Left lung (tissue), 10 donors: ENCODE measurements around the gene ERBB4. TPM values are rescaled to one million over a fixed set of nuclear protein-coding genes. Genes with fewer than 3 reads are reported as not detected.

Experiments used
- ATAC-seq: fragments of 200-7000 bp; cut with Tn5 transposase; one replicate; pipeline ENCODE4 v1.9.1; 2020; ENCODE audit warnings: moderate library complexity
- DNase-seq, 4 donors: peaks; one replicate each; pipeline ENCODE4 v3.0.0-alpha.2; 2013 to 2020
- H3K27ac ChIP-seq, 2 donors: fragments of 200-600 bp; sonication (generic) in 1 of 2; one replicate each; pipeline versions ENCODE4 v1.5.0 to v1.8.0; 2020 to 2021
- H3K27me3 ChIP-seq, 2 donors: fragments of 200-600 bp; sonication (generic) in 1 of 2; one replicate each; pipeline versions ENCODE4 v1.5.0 to v1.8.0; 2020 to 2021
- H3K36me3 ChIP-seq, 2 donors: fragments of 200-600 bp; sonication (generic) in 1 of 2; one replicate each; pipeline versions ENCODE4 v1.5.0 to v1.8.0; 2020 to 2021
- H3K4me1 ChIP-seq, 2 donors: fragments of 200-600 bp; one replicate each; pipeline ENCODE4 v1.8.0; 2021
- H3K4me3 ChIP-seq, 2 donors: fragments of 200-600 bp; sonication (generic) in 1 of 2; one replicate each; pipeline versions ENCODE4 v1.5.0 to v1.8.0; 2020 to 2021; ENCODE audit warnings: mild to moderate bottlenecking in 1 of 2
- H3K9me3 ChIP-seq, 2 donors: fragments of 200-600 bp; sonication (generic) in 1 of 2; one replicate each; pipeline versions ENCODE4 v1.5.0 to v1.8.0; 2020 to 2021
- CTCF ChIP-seq, 2 donors: fragments of 200-600 bp; sonication (generic) in 1 of 2; IDR thresholded peaks; one replicate each; pipeline versions ENCODE4 v1.5.0 to v1.8.0; 2021; ENCODE audit warnings: antibody characterized with exemption in 2 of 2
- intact Hi-C, 2 donors: fragments of 100-400 bp; cut with DNase I; formaldehyde crosslinking; loops; one replicate each; pipeline versions ENCODE4 v1.11.2 to v1.14.2; 2022
- polyA plus RNA-seq, 6 donors: library from polyadenylated mRNA; unstranded; fragments of 120-200 nt; gene quantifications; one replicate each; pipeline ENCODE4 v1.2.1, GENCODE V29; 2013; ENCODE audit not compliant: insufficient read length in 6 of 6
- total RNA-seq, 2 donors: library from RNA; stranded (reverse); fragmentation: NEBNext Ultra II Directional; extraction: Animal tissue kit (Norgen Biotek cat#: 25700); gene quantifications; one replicate each; pipeline ENCODE4 v1.2.1, GENCODE V29; 2021
- donor health status: DM: no; HTN: yes; CAD: no.
- donor health status: DM: no; HTN: no; CAD: no.

ERBB4 gene
- total and polyA plus RNA-seq, 8 donors = 0.89 to 16.0 (median 1.4) TPM

DNA sequence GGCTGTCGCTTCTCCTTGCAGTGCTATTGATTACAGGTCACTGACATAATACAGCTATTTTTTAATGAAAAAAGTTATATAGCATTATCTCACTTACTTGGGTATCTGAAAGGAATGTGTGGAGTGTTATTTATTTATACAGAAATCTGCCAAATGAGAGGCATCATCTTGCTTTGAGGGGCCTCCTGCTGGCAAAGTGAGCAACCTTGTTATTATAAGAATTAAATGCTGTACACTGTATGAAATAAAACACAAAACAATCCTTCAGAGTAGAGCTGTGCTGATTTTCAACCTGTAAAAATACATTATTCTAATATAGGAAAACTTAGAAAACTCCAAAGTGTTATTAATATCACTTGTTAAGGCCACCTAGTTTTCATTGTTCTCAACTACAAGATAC lies 20.9 kb downstream of the ERBB4 start:
- ATAC-seq (no peak), DNase-seq (no peak)
- Histone ChIP-seq H3K27ac (no peak overlapping the region), H3K27me3 (no peaks in the 10 kb centered on the region), H3K4me3 (no peak overlapping the region), H3K36me3 (no peaks in the 10 kb centered on the region), H3K9me3 (no peaks in the 10 kb centered on the region), H3K4me1 (no peaks in the 10 kb centered on the region)
- intact Hi-C loops = no loop called here
- no peak for TF ChIP-seq CTCF (IDR thresholded peaks at IDR 0.05)

GRCh38 chr2:212505586-212505985 lies 33.0 kb downstream of the ERBB4 start:
- Histone ChIP-seq H3K9me3 (no peaks in the 10 kb centered on the region), H3K27me3 (no peaks in the 10 kb centered on the region), H3K27ac (no peak overlapping the region), H3K4me3 (no peak overlapping the region), H3K36me3 (no peaks in the 10 kb centered on the region), H3K4me1 (no peaks in the 10 kb centered on the region)
- TF ChIP-seq CTCF (IDR thresholded peaks at IDR 0.05) = no peak
- intact Hi-C loops = no loop called here
- DNase-seq (no peak), ATAC-seq (no peak)

- no peaks in the 10 kb centered on the region for H3K36me3 ChIP-seq
- ATAC-seq = no peak
- H3K4me1 ChIP-seq = no peaks in the 10 kb centered on the region
- no peaks in the 10 kb centered on the region for H3K27me3 ChIP-seq
- DNase-seq = no peak
- intact Hi-C loops = no loop called here
- no peak overlapping the region for H3K27ac ChIP-seq
- no peak overlapping the region for H3K4me3 ChIP-seq
- no peak for TF ChIP-seq CTCF (IDR thresholded peaks at IDR 0.05)
- no peaks in the 10 kb centered on the region for H3K9me3 ChIP-seq
Observed at GRCh38 chr2:212495046-212495445, 43.6 kb downstream of the ERBB4 start.

GRCh38 chr2:212494418-212495020 lies 44.1 kb downstream of the ERBB4 start:
- H3K27ac ChIP-seq = no peak overlapping the region
- H3K27me3 ChIP-seq = no peaks in the 10 kb centered on the region
- H3K9me3 ChIP-seq = no peaks in the 10 kb centered on the region
- TF ChIP-seq CTCF (IDR thresholded peaks at IDR 0.05) = no peak
- no peaks in the 10 kb centered on the region for H3K36me3 ChIP-seq
- intact Hi-C loops = no loop called here
- ATAC-seq (no peak), DNase-seq (no peak)
- H3K4me3 ChIP-seq = no peak overlapping the region
- H3K4me1 ChIP-seq = no peaks in the 10 kb centered on the region

- H3K4me3 ChIP-seq = no peak overlapping the region
- no peak for TF ChIP-seq CTCF (IDR thresholded peaks at IDR 0.05)
- H3K27ac ChIP-seq = no peak overlapping the region
- H3K9me3 ChIP-seq = no peaks in the 10 kb centered on the region
- no peaks in the 10 kb centered on the region for H3K36me3 ChIP-seq
- H3K27me3 ChIP-seq = no peaks in the 10 kb centered on the region
- H3K4me1 ChIP-seq = no peaks in the 10 kb centered on the region
- ATAC-seq (no peak), DNase-seq (no peak)
- intact Hi-C loops = no loop called here
Observed at GRCh38 chr2:212489719-212490346, 48.8 kb downstream of the ERBB4 start.
